AML-193 (cell line): Measurements from ENCODE around the gene DEF6.
A peak's percentile ranks its signal among the peaks of the same experiment; 100 is the strongest.
"Not testable (repeated sequence)": the region's sequence is repeated elsewhere in the genome, so short reads cannot be mapped to it uniquely, and the experiment has no call there.

Experiments
- DNase-seq, 2 experiments: peaks; one replicate each; lab custom pipeline; 2025; lab: John Stamatoyannopoulos, UW

DEF6 gene

GRCh38 chr6:35280903-35281302 lies 16.7 kb upstream of the DEF6 start:
- no peak for DNase-seq

GRCh38 chr6:35282472-35282871 lies 15.1 kb upstream of the DEF6 start:
- peak in 1 of 2 experiments; percentile 23 for DNase-seq

- no peak for DNase-seq
Measured at GRCh38 chr6:35283361-35283760, 14.3 kb upstream of the DEF6 start.

- no peak for DNase-seq
Measured at GRCh38 chr6:35287671-35288396, 9.8 kb upstream of the DEF6 start.

GRCh38 chr6:35288834-35289233 lies 8.8 kb upstream of the DEF6 start:
- DNase-seq: no peak

GRCh38 chr6:35291491-35291890 lies 6.1 kb upstream of the DEF6 start:
- DNase-seq: no peak

- no peak for DNase-seq
Measured at GRCh38 chr6:35292494-35292893, 5.1 kb upstream of the DEF6 start.

GRCh38 chr6:35293681-35294080 lies 3.9 kb upstream of the DEF6 start:
- DNase-seq: no peak

- DNase-seq: peak; percentile 34 to 48
Measured at GRCh38 chr6:35294308-35294945, 3.2 kb upstream of the DEF6 start.

- no peak for DNase-seq
Measured at GRCh38 chr6:35295036-35295435, 2.6 kb upstream of the DEF6 start.

GRCh38 chr6:35295521-35296315 lies 1.9 kb upstream of the DEF6 start:
- no peak for DNase-seq

- peak in 1 of 2 experiments; percentile 66 for DNase-seq
Measured at GRCh38 chr6:35296931-35297600, 552 bp upstream of the DEF6 start.

- peak in 1 of 2 experiments; percentile 17 for DNase-seq
Measured at GRCh38 chr6:35298625-35299140, 1.1 kb downstream of the DEF6 start.

- peak; percentile 93 to 94 for DNase-seq
Measured at GRCh38 chr6:35299674-35300073, 2.1 kb downstream of the DEF6 start.

GRCh38 chr6:35300848-35301247 lies 3.2 kb downstream of the DEF6 start:
- peak; percentile 26 for DNase-seq

- peak; percentile 87 to 97 for DNase-seq
Measured at GRCh38 chr6:35302604-35303241, 5.1 kb downstream of the DEF6 start.

- no peak for DNase-seq
Measured at GRCh38 chr6:35304299-35304698, 6.7 kb downstream of the DEF6 start.

GRCh38 chr6:35305117-35305516 lies 7.5 kb downstream of the DEF6 start:
- no peak for DNase-seq

- DNase-seq: not testable (repeated sequence)
Measured at GRCh38 chr6:35307138-35307537, 9.5 kb downstream of the DEF6 start.

- not testable (repeated sequence) for DNase-seq
Measured at GRCh38 chr6:35308543-35308942, 10.9 kb downstream of the DEF6 start.

- no peak for DNase-seq
Measured at GRCh38 chr6:35309611-35310264, 12.1 kb downstream of the DEF6 start.
